CD4-positive, alpha-beta memory T cell (primary cell): ENCODE measurements around the gene ZNF281. TPM values are rescaled to one million over a fixed set of nuclear protein-coding genes. Genes with fewer than 3 reads are reported as not detected.
"Not testable (repeated sequence)": the region's sequence is repeated elsewhere in the genome, so short reads cannot be mapped to it uniquely, and the experiment has no call there.

Experiments
- CTCF ChIA-PET: fragments of 350-600 bp; sonication (Branson Sonifier 250); formaldehyde crosslinking; loops from one replicate; lab custom pipeline; 2021; ENCODE audit warnings: inconsistent platforms; ENCODE audit not compliant: partially characterized antibody; lab: Charles Lee
- POLR2A ChIA-PET: fragments of 350-600 bp; sonication (Branson Sonifier 250); formaldehyde crosslinking; loops from one replicate; lab custom pipeline; 2021; ENCODE audit not compliant: partially characterized antibody; lab: Charles Lee
- DNase-seq, 5 donors: peaks; one replicate each; pipeline versions ENCODE4 v3.0.0 to v3.0.0-alpha.2; 2020 to 2022; ENCODE audit warnings: mixed read lengths in 1 of 5
- H3K27ac ChIP-seq: one replicate; pipeline ENCODE4 v1.7.0; 2013; ENCODE audit warnings: low read depth, low read length
- H3K27me3 ChIP-seq: 2 replicates; pipeline ENCODE4 v1.7.0; 2013; ENCODE audit warnings: mild to moderate bottlenecking, low read length, moderate library complexity; ENCODE audit not compliant: insufficient read depth
- H3K36me3 ChIP-seq: 2 replicates; pipeline ENCODE4 v1.7.0; 2013; ENCODE audit warnings: mild to moderate bottlenecking, low read length, moderate library complexity; ENCODE audit not compliant: insufficient read depth
- H3K4me1 ChIP-seq: 2 replicates; pipeline ENCODE4 v1.7.0; 2013; ENCODE audit warnings: mild to moderate bottlenecking, low read length, moderate library complexity; ENCODE audit not compliant: insufficient read depth
- H3K4me3 ChIP-seq, 2 donors: one replicate each; pipeline ENCODE4 v1.7.0; 2013; ENCODE audit warnings: low read length in 2 of 2, mild to moderate bottlenecking in 1 of 2
- H3K9me3 ChIP-seq, 2 donors: one replicate each; pipeline ENCODE4 v1.7.0; 2013; ENCODE audit warnings: low read length in 2 of 2, control low read depth in 1 of 2; ENCODE audit not compliant: control insufficient read depth in 1 of 2
- H3K27ac Mint-ChIP-seq, 7 donors: one replicate each; pipeline ENCODE4 v1.8.0; 2020 to 2021; ENCODE audit warnings: mixed read lengths in 7 of 7, mild to moderate bottlenecking in 6 of 7, inconsistent platforms in 3 of 7, moderate library complexity in 3 of 7
- H3K27me3 Mint-ChIP-seq, 2 donors: one replicate each; pipeline ENCODE4 v1.8.0; 2020 to 2021; ENCODE audit warnings: mixed read lengths in 2 of 2
- H3K36me3 Mint-ChIP-seq, 2 donors: one replicate each; pipeline ENCODE4 v1.8.0; 2020 to 2021; ENCODE audit warnings: mixed read lengths in 2 of 2, inconsistent platforms in 1 of 2, mild to moderate bottlenecking in 1 of 2
- H3K4me1 Mint-ChIP-seq, 4 donors: one replicate each; pipeline ENCODE4 v1.8.0; 2020 to 2021; ENCODE audit warnings: mixed read lengths in 4 of 4, mild to moderate bottlenecking in 1 of 4
- H3K4me3 Mint-ChIP-seq, 8 donors: one replicate each; pipeline ENCODE4 v1.8.0; 2020 to 2021; ENCODE audit warnings: mixed read lengths in 8 of 8, mild to moderate bottlenecking in 7 of 8, moderate library complexity in 6 of 8, inconsistent platforms in 3 of 8
- H3K9me3 Mint-ChIP-seq, 8 donors: one replicate each; pipeline ENCODE4 v1.8.0; 2020 to 2021; ENCODE audit warnings: mixed read lengths in 8 of 8, mild to moderate bottlenecking in 5 of 8, inconsistent platforms in 3 of 8, moderate library complexity in 1 of 8
- intact Hi-C: fragments of 100-400 bp; cut with micrococcal nuclease; formaldehyde crosslinking; loops from one replicate; pipeline ENCODE4 v1.15.1; 2023
- polyA plus RNA-seq, 2 donors: library from polyadenylated mRNA; unstranded; fragments of 300-500 nt; fragmentation: Illumina TruSeq; gene quantifications; one replicate each; pipeline ENCODE4 v1.2.3, GENCODE V29; 2021
- total RNA-seq, 2 experiments: library from RNA; stranded (reverse); gene quantifications; one replicate each; pipeline ENCODE4 v1.2.3, GENCODE V29; 2021

The ZNF281 gene
- total and polyA plus RNA-seq, 4 experiments from 2014 or later: 23.1 to 39.5 (median 25.0) TPM

DNA sequence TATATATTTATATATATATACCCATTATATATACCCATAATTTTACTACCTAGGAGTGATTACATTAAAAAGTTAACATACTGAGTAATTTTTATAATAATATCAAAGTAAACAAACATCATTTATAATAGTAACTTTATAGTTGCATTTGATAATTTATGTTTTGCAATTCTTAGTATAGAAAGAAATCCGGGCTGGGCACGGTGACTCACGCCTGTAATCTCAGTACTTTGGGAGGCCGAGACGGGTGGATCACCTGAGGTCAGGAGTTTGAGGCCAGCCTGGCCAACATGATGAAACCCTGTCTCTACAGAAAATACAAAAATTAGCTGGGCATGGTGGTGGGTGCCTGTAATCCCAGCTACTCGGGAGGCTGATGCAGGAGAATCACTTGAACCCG, 28.6 kb upstream of the ZNF281 start:
- H3K4me3 Mint-ChIP-seq: peak overlapping the region in 2 of 8 donors; percentile 1 to 39
- intact Hi-C loops, H3K36me3 ChIP-seq, DNase-seq, H3K27me3 Mint-ChIP-seq, H3K27me3 ChIP-seq, H3K9me3 ChIP-seq, H3K4me3 ChIP-seq, H3K27ac ChIP-seq, H3K4me1 ChIP-seq, H3K9me3 Mint-ChIP-seq, H3K4me1 Mint-ChIP-seq, H3K27ac Mint-ChIP-seq, H3K36me3 Mint-ChIP-seq: not testable (repeated sequence)
- ChIA-PET CTCF (interaction anchor here (1.2 to 1.3 kb wide), 2 partner anchors 26 to 157 kb away, joined by 3 read pairs; no protein-coding TSS in a partner anchor), POLR2A (interaction anchor here (0.6 kb wide), 1 partner anchor 75 kb away, joined by 3 read pairs; no protein-coding TSS in a partner anchor)

DNA sequence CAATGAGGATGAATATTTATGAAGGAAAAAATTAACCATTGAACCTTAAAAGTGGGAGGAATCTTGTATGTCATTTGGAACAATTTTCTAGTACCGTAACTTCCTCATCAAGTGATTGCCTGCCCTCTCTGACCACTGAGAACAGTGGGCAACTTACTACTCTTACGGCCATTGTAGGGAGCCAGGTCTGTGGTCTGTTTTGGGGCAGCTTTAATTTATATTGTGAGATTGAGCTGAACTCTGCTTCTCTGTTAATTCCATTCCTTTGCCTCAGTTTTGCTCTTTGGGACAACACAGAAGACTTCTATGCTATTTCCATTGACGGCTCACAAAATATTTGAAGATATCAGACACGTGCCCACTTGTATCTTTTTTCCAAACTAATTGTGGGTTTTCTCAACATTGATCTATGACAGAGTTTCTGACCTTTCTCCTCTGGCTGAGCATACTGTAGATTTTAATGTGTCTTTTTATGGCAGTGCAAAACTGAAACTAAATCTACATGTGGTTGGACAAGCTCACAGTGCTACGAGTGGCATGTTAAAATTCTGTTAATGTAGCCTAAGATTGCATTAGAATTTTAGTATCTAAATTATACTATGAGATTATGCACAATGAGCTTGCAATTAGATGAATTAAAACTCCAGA, 27.8 kb upstream of the ZNF281 start:
- peak overlapping the region; percentile 25 to 29 for H3K4me3 ChIP-seq
- CTCF ChIA-PET: interaction anchor here (1.2 to 1.3 kb wide), 2 partner anchors 25 to 157 kb away, joined by 3 read pairs; no protein-coding TSS in a partner anchor
- DNase-seq: peak in 3 of 5 donors; percentile 9 to 21 (median 17)
- no peaks in the 10 kb centered on the region for H3K36me3 ChIP-seq
- peaks cover 0 to 2% (median 0%) of the 10 kb centered on the region in 8 donors for H3K9me3 Mint-ChIP-seq
- H3K9me3 ChIP-seq: no peaks in the 10 kb centered on the region
- no peaks in the 10 kb centered on the region for H3K36me3 Mint-ChIP-seq
- peaks cover 6 to 8% (median 7%) of the 10 kb centered on the region in 4 donors for H3K4me1 Mint-ChIP-seq
- intact Hi-C loops: no loop called here
- no peak overlapping the region for H3K27ac ChIP-seq
- peak overlapping the region in 5 of 7 donors; percentile 59 to 92 (median 78) for H3K27ac Mint-ChIP-seq
- no peaks in the 10 kb centered on the region for H3K27me3 ChIP-seq
- H3K4me3 Mint-ChIP-seq: peak overlapping the region; percentile 47 to 88 (median 82)
- no peaks in the 10 kb centered on the region for H3K27me3 Mint-ChIP-seq
- H3K4me1 ChIP-seq: peaks cover 6% of the 10 kb centered on the region
- POLR2A ChIA-PET: interaction anchor here (0.6 kb wide), 1 partner anchor 76 kb away, joined by 3 read pairs; no protein-coding TSS in a partner anchor

DNA sequence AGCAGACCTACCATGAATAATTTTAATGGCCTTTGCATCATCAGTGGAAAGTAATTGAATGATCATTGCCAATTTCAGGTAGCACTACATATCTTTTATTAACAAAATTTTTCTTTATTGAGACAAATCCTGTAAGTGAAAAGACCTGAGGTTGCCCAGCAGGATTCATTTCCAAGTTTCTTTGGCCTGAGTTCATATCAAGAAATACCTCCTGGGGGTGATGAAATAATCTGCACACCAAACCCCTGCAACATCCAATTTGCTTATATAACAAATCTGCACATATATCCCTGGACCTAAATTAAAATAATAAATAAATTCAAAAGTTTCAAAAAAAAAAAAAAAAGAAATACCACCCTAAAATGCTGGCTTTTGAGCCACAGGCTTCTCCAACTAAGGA, 27.3 kb upstream of the ZNF281 start:
- H3K4me3 Mint-ChIP-seq: peak overlapping the region in 4 of 8 donors; percentile 19 to 80 (median 60)
- POLR2A ChIA-PET: no interaction called here
- H3K4me1 ChIP-seq: peaks cover 6% of the 10 kb centered on the region
- peak overlapping the region in 1 of 7 donors; percentile 92 for H3K27ac Mint-ChIP-seq
- no peak for DNase-seq
- H3K27me3 Mint-ChIP-seq: no peaks in the 10 kb centered on the region
- H3K36me3 Mint-ChIP-seq: no peaks in the 10 kb centered on the region
- no peaks in the 10 kb centered on the region for H3K9me3 ChIP-seq
- no peak overlapping the region for H3K4me3 ChIP-seq
- CTCF ChIA-PET: interaction anchor here (1.3 kb wide), 1 partner anchor 24 kb away, joined by 3 read pairs; no protein-coding TSS in a partner anchor
- intact Hi-C loops: no loop called here
- no peaks in the 10 kb centered on the region for H3K27me3 ChIP-seq
- peaks cover 0 to 2% (median 0%) of the 10 kb centered on the region in 8 donors for H3K9me3 Mint-ChIP-seq
- H3K27ac ChIP-seq: no peak overlapping the region
- H3K4me1 Mint-ChIP-seq: peaks cover 6 to 8% (median 7%) of the 10 kb centered on the region in 4 donors
- H3K36me3 ChIP-seq: no peaks in the 10 kb centered on the region

DNA sequence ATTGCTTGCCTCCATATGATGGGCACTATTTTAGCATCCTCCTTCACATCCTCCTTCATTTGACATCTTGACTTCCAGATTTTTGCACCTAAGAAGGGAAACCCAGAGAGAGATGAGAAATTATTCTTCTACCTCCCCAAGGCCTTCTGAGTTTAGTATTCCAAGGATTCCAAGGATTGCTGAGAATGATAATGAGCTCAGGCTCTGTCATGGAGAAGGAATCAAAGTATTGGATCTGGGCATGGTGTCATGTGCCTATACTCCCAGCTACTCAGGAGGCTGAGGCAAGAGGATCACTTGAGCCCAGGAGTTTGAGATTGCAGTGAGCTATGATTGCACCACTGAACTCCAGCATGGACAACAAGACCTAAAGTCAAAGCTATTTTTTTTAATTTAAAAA, 26.6 kb upstream of the ZNF281 start:
- ChIA-PET POLR2A (no interaction called here), CTCF (no interaction called here)
- H3K4me1 ChIP-seq: peaks cover 6% of the 10 kb centered on the region
- no peak for DNase-seq
- H3K9me3 ChIP-seq: no peaks in the 10 kb centered on the region
- H3K4me3 ChIP-seq: no peak overlapping the region
- no peak overlapping the region for H3K27ac ChIP-seq
- no peaks in the 10 kb centered on the region for H3K36me3 Mint-ChIP-seq
- intact Hi-C loops: no loop called here
- H3K27me3 ChIP-seq: no peaks in the 10 kb centered on the region
- H3K36me3 ChIP-seq: no peaks in the 10 kb centered on the region
- no peaks in the 10 kb centered on the region for H3K27me3 Mint-ChIP-seq
- H3K4me1 Mint-ChIP-seq: peaks cover 6 to 8% (median 7%) of the 10 kb centered on the region in 4 donors
- peak overlapping the region in 1 of 8 donors; percentile 14 for H3K4me3 Mint-ChIP-seq
- no peak overlapping the region for H3K27ac Mint-ChIP-seq
- H3K9me3 Mint-ChIP-seq: peaks cover 0 to 2% (median 0%) of the 10 kb centered on the region in 8 donors

DNA sequence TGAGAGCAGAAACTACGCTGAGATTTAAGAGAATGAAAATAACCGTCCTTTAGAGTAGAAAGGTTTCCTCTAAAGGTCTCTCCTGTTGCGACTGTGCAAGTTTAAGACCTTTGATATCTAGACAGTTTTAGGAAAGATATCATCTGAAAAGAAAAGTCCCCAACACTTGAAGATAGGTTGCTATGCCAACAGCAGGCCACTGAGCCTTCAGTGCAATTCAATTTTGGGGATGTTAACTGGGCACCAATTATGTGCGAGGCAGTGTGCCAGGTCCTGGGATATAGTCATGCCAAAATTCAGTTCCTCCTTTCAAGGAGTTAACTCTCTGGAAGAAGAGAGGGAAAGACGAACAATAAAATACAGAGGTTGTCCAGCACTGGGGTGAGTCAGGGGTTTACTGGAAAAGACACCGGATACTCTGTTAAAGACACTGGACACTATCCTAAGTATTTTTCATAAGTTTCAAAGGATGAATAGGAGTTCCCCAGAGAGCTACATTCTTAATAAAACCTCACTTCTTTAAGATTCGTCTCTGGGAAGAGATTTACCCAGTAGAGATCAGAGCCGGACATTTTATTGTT, 25.5 kb upstream of the ZNF281 start:
- intact Hi-C loops: no loop called here
- Histone ChIP-seq H3K9me3 (no peaks in the 10 kb centered on the region), H3K27me3 (no peaks in the 10 kb centered on the region), H3K4me1 (peaks cover 6% of the 10 kb centered on the region), H3K36me3 (no peaks in the 10 kb centered on the region), H3K27ac (no peak overlapping the region), H3K4me3 (no peak overlapping the region)
- no peaks in the 10 kb centered on the region for H3K27me3 Mint-ChIP-seq
- ChIA-PET POLR2A (no interaction called here), CTCF (no interaction called here)
- H3K36me3 Mint-ChIP-seq: no peaks in the 10 kb centered on the region
- peaks cover 0 to 2% (median 0%) of the 10 kb centered on the region in 8 donors for H3K9me3 Mint-ChIP-seq
- no peak overlapping the region for H3K27ac Mint-ChIP-seq
- H3K4me1 Mint-ChIP-seq: peaks cover 6 to 8% (median 7%) of the 10 kb centered on the region in 4 donors
- DNase-seq: no peak
- H3K4me3 Mint-ChIP-seq: no peak overlapping the region

DNA sequence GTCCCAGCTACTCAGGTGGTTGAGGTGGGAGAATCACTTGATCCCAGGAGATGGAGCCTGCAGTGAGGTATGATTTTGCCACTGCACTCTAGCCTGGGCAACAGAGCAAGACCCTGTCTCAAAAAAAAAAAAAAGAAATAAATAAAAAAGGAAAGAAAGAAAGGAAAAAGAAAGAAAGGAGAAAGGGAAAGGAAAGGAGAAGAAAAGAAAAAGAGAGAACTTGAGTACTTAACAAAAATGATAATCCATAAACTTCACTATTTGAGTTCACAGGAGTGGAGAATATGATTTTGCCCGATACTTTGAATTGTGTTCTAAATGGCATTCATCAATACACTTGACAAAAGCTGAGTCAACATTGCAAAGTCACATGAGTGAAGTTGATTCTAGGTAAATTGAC, 23.8 kb upstream of the ZNF281 start:
- Mint-ChIP-seq H3K4me3 (no peak overlapping the region), H3K27me3 (no peaks in the 10 kb centered on the region), H3K9me3 (peaks cover 0 to 2% (median 0%) of the 10 kb centered on the region in 8 donors), H3K4me1 (peaks cover 6 to 8% (median 7%) of the 10 kb centered on the region in 4 donors), H3K27ac (no peak overlapping the region), H3K36me3 (no peaks in the 10 kb centered on the region)
- ChIA-PET CTCF (interaction anchor here (0.5 kb wide), 1 partner anchor 126 kb away, joined by 3 read pairs; no protein-coding TSS in a partner anchor), POLR2A (no interaction called here)
- H3K27me3 ChIP-seq: no peaks in the 10 kb centered on the region
- H3K27ac ChIP-seq: no peak overlapping the region
- no peak for DNase-seq
- H3K4me3 ChIP-seq: no peak overlapping the region
- H3K9me3 ChIP-seq: no peaks in the 10 kb centered on the region
- H3K36me3 ChIP-seq: no peaks in the 10 kb centered on the region
- H3K4me1 ChIP-seq: peaks cover 6% of the 10 kb centered on the region
- intact Hi-C loops: no loop called here

DNA sequence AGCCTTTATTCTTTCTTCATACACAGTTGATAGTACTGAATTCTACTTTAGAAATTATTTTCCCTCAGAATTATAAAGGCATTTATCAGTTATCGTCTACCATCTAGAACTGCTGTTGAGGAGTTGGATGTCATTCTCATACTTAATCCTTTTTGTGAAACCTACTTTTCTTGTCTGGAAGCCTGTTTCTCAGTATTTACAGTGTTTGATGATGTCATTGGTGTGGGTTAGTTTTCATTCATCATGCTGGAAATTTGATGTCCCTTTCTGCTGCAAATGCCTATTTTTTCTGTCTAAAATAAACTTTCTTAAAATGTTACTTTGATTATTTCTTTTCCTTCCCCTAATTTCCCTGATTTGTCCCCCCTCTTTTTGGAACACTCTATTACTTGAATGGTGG, 22.8 kb upstream of the ZNF281 start:
- Histone ChIP-seq H3K9me3 (no peaks in the 10 kb centered on the region), H3K36me3 (no peaks in the 10 kb centered on the region), H3K27me3 (no peaks in the 10 kb centered on the region), H3K27ac (no peak overlapping the region), H3K4me1 (peaks cover 3% of the 10 kb centered on the region), H3K4me3 (no peak overlapping the region)
- H3K36me3 Mint-ChIP-seq: no peaks in the 10 kb centered on the region
- H3K27me3 Mint-ChIP-seq: no peaks in the 10 kb centered on the region
- H3K27ac Mint-ChIP-seq: no peak overlapping the region
- no peak overlapping the region for H3K4me3 Mint-ChIP-seq
- H3K4me1 Mint-ChIP-seq: peaks cover 3 to 5% (median 3%) of the 10 kb centered on the region in 4 donors
- no peak for DNase-seq
- ChIA-PET CTCF (interaction anchor here (1.2 kb wide), 1 partner anchor 9 kb away, joined by 3 read pairs; no protein-coding TSS in a partner anchor), POLR2A (no interaction called here)
- intact Hi-C loops: no loop called here
- H3K9me3 Mint-ChIP-seq: peaks cover 0 to 2% (median 0%) of the 10 kb centered on the region in 8 donors
